Heart left ventricle (tissue), 16 donors: ENCODE results near the gene PADI6. TPM values are rescaled to one million over a fixed set of nuclear protein-coding genes. Genes with fewer than 3 reads are reported as not detected.
A peak's percentile ranks its signal among the peaks of the same experiment; 100 is the strongest.

ENCODE experiments used
- ATAC-seq, 4 donors: fragments of 200-7000 bp; cut with Tn5 transposase; one replicate each; pipeline ENCODE4 v1.9.1; 2020 to 2022; ENCODE audit warnings: moderate library complexity in 4 of 4, mild to moderate bottlenecking in 3 of 4, moderate number of reproducible peaks in 1 of 4
- DNase-seq, 5 donors: peaks; one replicate each; pipeline ENCODE4 v3.0.0-alpha.2; 2020
- H3K27ac ChIP-seq, 12 donors: fragments of 200-600 bp; sonication (generic) in 4 of 12; one replicate each; pipeline versions ENCODE4 v1.5.0 to v1.8.0; 2016 to 2022; ENCODE audit warnings: mild to moderate bottlenecking in 2 of 12
- H3K27me3 ChIP-seq, 9 donors: fragments of 200-600 bp; sonication (generic) in 2 of 9; one replicate each; pipeline versions ENCODE4 v1.5.1 to v1.8.0; 2016 to 2022; ENCODE audit warnings: mild to moderate bottlenecking in 3 of 9
- H3K36me3 ChIP-seq, 9 donors: fragments of 200-600 bp; sonication (generic) in 2 of 9; one replicate each; pipeline versions ENCODE4 v1.5.0 to v1.8.0; 2018 to 2022; ENCODE audit warnings: mild to moderate bottlenecking in 2 of 9
- H3K4me1 ChIP-seq, 12 donors: fragments of 200-600 bp; sonication (generic) in 4 of 12; one replicate each; pipeline versions ENCODE4 v1.5.0 to v1.8.0; 2016 to 2022; ENCODE audit warnings: mild to moderate bottlenecking in 3 of 12
- H3K4me3 ChIP-seq, 12 donors: fragments of 200-600 bp; sonication (generic) in 4 of 12; one replicate each; pipeline versions ENCODE4 v1.5.0 to v1.8.0; 2017 to 2022; ENCODE audit warnings: mild to moderate bottlenecking in 9 of 12, moderate library complexity in 4 of 12
- H3K9me3 ChIP-seq, 12 donors: fragments of 200-600 bp; sonication (generic) in 4 of 12; one replicate each; pipeline versions ENCODE4 v1.5.0 to v1.8.0; 2016 to 2022; ENCODE audit warnings: mild to moderate bottlenecking in 1 of 12
- POLR2A ChIP-seq, 2 donors: fragments of 450-650 bp; IDR thresholded peaks; one replicate each; pipeline ENCODE4 v1.6.1; 2017; ENCODE audit warnings: antibody characterized with exemption in 2 of 2, mild to moderate bottlenecking in 2 of 2, moderate library complexity in 2 of 2
- WGBS, 4 donors: extraction: QIAGEN DNeasy Blood & Tissue Kit in 2 of 4; methylation state at CpG; one replicate each; pipeline versions ENCODE4 v1.1.5 to v1.1.7; 2013 to 2018; 5-methylcytosine and 5-hydroxymethylcytosine counted together
- intact Hi-C, 10 donors: fragments of 100-400 bp; cut with DNase I; formaldehyde crosslinking; loops; one replicate each; pipeline versions ENCODE4 v1.11.1 to v1.14.2; 2022
- polyA plus RNA-seq, 2 donors: library from polyadenylated mRNA; stranded (reverse); fragments of 200-250 nt; gene quantifications; one replicate each; pipeline ENCODE4 v1.2.3, GENCODE V29; 2013
- total RNA-seq, 9 donors: library from RNA; depleted of rRNA in 2 of 9; stranded (reverse); fragments of >200 nt in 2 of 9; fragmentation: NEBNext Ultra II Directional in 3 of 9; extraction: Animal tissue kit (Norgen Biotek cat#: 25700) in 3 of 9; gene quantifications; one replicate each; pipeline versions ENCODE4 v1.1.0 to v1.2.4, GENCODE V29; 2016 to 2023
- TF ChIP-seq, protein P1 (sequence below), 12 donors: fragments of 200-600 bp; sonication (generic) in 4 of 12; IDR thresholded peaks; one replicate each; pipeline versions ENCODE4 v1.5.0 to v1.8.0; 2018 to 2022; ENCODE audit warnings: antibody characterized with exemption in 12 of 12, mild to moderate bottlenecking in 5 of 12
- donor health status: ischemic (EF 13 %, LVEDD 7.1; RV severe dilation, severe dysfunction).
- donor health status: healthy with polysubstance abuse.
- donor health status: DM: no; HTN: yes; CAD: no.
- donor health status: DM: no; HTN: no; CAD: no.
- donor health status: ischemic (EF 25% LVEDD 6.9; RV normal size, moderate dysfunction).
- donor health status: ischemic (EF 25% LVEDD 5.7; RV mildly dilated, moderate dysfunction).
- donor health status: healthy.
- donor health status: DM: yes; HTN: yes; CAD: no.
- donor health status: ischemic (EF 35%, LVEDD 5.7; RV mildly dilated, moderate dysfunction).
- donor health status: nonischemic (EF 11% LVEDD 7.7; RV severe dilation, severe dysfunction).
- donor health status: DM: yes; HTN: yes; CAD: no.
- donor health status: PGD.
- donor health status: ischemic (EF 29% LVEDD 5.4; RV normal size, mild dysfunction).
- donor health status: nonischemic (EF 23%, LVEDD 6.1; RV moderate dilation, normal function).

The PADI6 gene
- total and polyA plus RNA-seq, 11 donors = not detected

DNA sequence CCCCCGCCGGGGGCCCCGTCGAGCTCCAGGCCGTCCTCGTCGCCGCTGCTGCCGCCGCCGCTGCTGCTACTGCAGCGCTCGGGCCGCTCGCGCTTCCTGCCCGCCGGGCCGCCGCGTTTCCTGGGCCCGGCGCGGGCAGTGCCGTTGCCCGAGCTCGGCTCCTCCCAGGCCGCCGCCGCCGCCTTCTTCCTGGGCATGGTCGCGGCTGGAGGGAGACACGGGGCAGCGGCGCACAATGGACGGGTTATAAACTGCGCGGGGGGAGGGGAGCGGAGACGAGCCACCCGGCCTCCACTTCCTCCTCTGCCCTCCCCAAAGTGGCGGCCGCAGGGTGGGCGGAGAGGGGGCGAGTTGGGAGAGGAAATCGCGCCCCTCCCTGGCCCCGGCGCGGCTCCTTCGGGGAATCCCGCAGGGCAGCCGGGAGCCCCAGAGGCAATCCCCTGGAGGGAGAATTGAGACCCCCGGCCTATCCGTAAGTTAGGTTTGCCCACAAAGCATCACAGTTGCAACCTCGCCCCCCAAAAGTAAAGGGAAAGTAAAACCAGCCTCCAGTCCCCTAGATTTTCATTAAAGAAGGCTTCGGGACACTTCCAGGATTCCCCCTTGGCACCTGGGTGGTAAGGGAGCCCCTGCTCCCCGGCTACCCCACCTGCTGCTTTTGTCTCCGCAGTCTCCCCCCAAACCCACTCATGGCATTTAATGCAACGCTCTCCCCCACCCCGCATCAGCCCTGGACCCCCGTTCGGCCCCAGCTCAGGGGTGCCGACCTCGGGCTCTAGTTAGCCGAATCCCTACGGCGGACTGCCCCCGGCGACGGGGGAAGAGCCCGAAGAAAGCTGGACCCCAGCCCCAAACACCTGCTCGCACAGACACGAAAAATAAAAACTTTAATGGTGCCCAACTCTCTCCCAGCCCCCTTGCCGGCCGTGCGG, 66.6 kb downstream of the PADI6 start:
- no peaks in the 10 kb centered on the region for H3K9me3 ChIP-seq
- intact Hi-C loops = loop anchor here in 2 of 10 donors (1.0 to 5.0 kb wide), 3 partner anchors 18 to 169 kb away; no protein-coding TSS in a partner anchor
- H3K27me3 ChIP-seq = no peaks in the 10 kb centered on the region
- DNase-seq (peak; percentile 75 to 87 (median 79)), ATAC-seq (peak in 3 of 4 donors; percentile 63 to 76 (median 66))
- TF ChIP-seq, protein P1, sequence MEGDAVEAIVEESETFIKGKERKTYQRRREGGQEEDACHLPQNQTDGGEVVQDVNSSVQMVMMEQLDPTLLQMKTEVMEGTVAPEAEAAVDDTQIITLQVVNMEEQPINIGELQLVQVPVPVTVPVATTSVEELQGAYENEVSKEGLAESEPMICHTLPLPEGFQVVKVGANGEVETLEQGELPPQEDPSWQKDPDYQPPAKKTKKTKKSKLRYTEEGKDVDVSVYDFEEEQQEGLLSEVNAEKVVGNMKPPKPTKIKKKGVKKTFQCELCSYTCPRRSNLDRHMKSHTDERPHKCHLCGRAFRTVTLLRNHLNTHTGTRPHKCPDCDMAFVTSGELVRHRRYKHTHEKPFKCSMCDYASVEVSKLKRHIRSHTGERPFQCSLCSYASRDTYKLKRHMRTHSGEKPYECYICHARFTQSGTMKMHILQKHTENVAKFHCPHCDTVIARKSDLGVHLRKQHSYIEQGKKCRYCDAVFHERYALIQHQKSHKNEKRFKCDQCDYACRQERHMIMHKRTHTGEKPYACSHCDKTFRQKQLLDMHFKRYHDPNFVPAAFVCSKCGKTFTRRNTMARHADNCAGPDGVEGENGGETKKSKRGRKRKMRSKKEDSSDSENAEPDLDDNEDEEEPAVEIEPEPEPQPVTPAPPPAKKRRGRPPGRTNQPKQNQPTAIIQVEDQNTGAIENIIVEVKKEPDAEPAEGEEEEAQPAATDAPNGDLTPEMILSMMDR (IDR thresholded peaks at IDR 0.05) = no peak
- no peak for TF ChIP-seq POLR2A (IDR thresholded peaks at IDR 0.05)
- peak overlapping the region; percentile 56 to 95 (median 80) for H3K4me3 ChIP-seq
- peak overlapping the region; percentile 36 to 93 (median 84) for H3K27ac ChIP-seq
- H3K36me3 ChIP-seq = peaks cover 0 to 18% (median 0%) of the 10 kb centered on the region in 9 donors
- peaks cover 0 to 44% (median 16%) of the 10 kb centered on the region in 12 donors for H3K4me1 ChIP-seq
- WGBS, 4 donors = 0 to 1% (median 1%) methylated on average over 65 to 78 of the region's 78 CpGs

DNA sequence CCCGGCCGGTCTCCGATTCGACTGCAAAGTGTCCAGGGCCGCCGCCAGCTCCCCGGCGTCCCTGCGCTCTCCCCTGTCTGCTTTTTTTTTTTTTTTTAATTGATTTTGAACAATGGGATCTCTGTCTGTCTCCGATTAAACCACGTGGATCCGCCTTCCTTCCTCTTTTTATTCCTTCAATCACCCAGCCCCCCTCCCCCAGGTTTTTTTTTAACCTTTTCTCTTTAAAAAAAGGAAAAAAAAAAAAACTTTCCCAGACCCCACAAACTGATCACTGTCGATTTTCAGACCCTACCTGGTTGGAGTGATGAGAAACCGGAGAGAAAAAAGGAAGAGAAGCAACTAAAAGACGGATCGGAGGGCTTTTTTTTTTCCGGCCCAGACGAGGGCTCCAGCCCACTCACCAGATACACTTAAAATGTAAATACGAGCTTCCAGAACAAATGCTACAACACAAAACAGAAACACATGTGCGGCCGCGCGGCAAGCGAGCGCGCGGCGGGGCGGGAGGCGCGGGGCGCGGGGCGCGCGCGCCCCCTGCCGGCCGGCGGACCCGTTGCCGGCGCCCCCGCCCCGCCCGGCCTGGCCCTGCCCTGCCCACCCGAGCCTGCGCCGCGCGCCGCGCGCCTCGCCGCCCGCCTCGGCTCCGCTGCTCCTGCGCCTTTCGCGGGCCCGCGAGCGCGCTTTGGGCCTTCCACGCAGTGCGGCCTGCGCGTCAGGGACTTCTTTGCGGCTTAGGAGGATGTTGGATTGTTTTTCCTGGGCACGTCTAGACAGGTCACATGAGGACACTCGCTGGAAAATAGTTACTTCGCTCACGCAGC, 67.5 kb downstream of the PADI6 start, which contains the start of gene RCC2:
RCC2 (minus strand) TSS at position 428 of the 824 bp plus-strand sequence. CDS start 1,163 bp downstream, outside the sequence.
- WGBS, 4 donors = 0% methylated on average over 51 to 75 of the region's 75 CpGs
- DNase-seq = peak; percentile 70 to 87 (median 77)
- intact Hi-C loops = loop anchor here in 2 of 10 donors (1.0 to 5.0 kb wide), 3 partner anchors 19 to 168 kb away; no protein-coding TSS in a partner anchor
- Histone ChIP-seq H3K36me3 (peaks cover 0 to 9% (median 0%) of the 10 kb centered on the region in 9 donors), H3K4me1 (peaks cover 0 to 35% (median 16%) of the 10 kb centered on the region in 12 donors), H3K4me3 (peak within 1 kb of the TSS; percentile 56 to 95 (median 80)), H3K27ac (peak within 1 kb of the TSS; percentile 36 to 93 (median 84)), H3K9me3 (no peaks in the 10 kb centered on the region), H3K27me3 (no peaks in the 10 kb centered on the region)
- ATAC-seq = peak; percentile 28 to 83 (median 67)
- TF ChIP-seq, protein P1 (IDR thresholded peaks at IDR 0.05) = no peak
- no peak for TF ChIP-seq POLR2A (IDR thresholded peaks at IDR 0.05)

- peak overlapping the region in 11 of 12 donors; percentile 24 to 95 (median 78) for H3K4me3 ChIP-seq
- no peak for TF ChIP-seq POLR2A (IDR thresholded peaks at IDR 0.05)
- TF ChIP-seq, protein P1 (IDR thresholded peaks at IDR 0.05) = no peak
- ATAC-seq (no peak), DNase-seq (peak in 1 of 5 donors; percentile 33)
- H3K36me3 ChIP-seq = peaks cover 0 to 1% (median 0%) of the 10 kb centered on the region in 9 donors
- intact Hi-C loops = no loop called here
- H3K27me3 ChIP-seq = no peaks in the 10 kb centered on the region
- no peaks in the 10 kb centered on the region for H3K9me3 ChIP-seq
- peaks cover 0 to 31% (median 16%) of the 10 kb centered on the region in 12 donors for H3K4me1 ChIP-seq
- WGBS, 4 donors = 69 to 76% (median 72%) methylated on average over 18 of the region's 18 CpGs
- H3K27ac ChIP-seq = peak overlapping the region in 10 of 12 donors; percentile 7 to 84 (median 74)
Measured at GRCh38 chr1:17440074-17440826, 68.3 kb downstream of the PADI6 start.
